GM18907 (cell line): ENCODE results near the gene TNS1.

Experiments
- ATAC-seq: cut with Tn5 transposase; IDR thresholded peaks from one replicate; pipeline ENCODE4 v1.9.1; 2021; ENCODE audit warnings: mild to moderate bottlenecking, moderate library complexity; ENCODE audit not compliant: unreplicated experiment

The TNS1 gene

DNA sequence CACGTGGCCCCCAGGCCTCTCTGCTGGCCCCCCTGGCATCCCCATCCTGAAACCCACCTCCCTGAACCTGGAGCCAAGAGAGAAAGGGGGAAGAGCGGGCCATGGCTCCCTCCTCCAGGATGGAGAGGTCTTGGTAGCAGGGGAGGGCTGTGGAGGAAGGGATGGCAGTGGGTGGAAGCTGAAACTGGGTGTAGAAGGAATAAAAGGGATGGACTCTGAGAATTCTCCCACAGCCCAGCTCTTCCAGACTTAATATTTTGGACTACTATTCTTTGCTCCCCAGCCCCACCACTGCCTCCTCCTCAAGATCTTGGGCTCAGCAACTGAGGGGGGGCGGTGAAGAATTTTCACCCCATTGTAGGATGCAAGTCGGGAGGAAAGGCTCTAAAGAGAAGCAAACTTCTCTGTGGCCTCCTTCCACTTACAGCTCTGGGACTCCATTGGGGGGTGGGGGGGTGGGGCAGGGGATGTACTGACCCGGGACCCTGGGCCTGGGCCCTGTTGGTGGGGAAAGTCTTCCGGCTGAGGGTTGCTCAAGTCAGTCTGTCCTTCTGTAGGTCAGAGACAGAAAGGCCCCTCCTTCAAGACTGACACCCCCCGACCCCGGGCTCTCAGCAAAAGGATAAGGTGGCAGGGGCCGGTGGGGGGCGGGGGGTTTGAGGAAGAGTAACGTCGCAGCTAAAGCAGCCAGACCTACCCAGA is 501 bp downstream of the TNS1 start:
- ATAC-seq = no peak

DNA sequence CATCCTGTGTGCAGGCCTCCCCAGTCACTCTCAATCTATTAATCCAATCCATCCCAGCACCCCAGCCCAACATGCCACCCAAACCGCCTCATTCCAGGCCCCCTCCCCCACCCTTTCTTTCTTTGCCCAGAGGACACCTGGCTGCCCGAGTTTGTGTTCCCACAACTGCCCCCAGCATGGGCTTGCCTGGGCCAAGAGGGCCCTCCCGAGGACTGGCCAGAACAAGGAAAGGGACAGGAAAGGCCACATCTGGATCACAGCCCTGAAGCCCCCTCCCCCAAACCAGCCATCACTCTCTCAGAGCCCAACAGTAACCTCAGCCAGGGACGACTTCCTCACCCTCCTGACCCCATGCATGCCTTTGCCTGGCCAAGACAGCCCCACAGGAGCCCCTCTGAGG is 1.2 kb downstream of the TNS1 start:
- ATAC-seq = no peak

DNA sequence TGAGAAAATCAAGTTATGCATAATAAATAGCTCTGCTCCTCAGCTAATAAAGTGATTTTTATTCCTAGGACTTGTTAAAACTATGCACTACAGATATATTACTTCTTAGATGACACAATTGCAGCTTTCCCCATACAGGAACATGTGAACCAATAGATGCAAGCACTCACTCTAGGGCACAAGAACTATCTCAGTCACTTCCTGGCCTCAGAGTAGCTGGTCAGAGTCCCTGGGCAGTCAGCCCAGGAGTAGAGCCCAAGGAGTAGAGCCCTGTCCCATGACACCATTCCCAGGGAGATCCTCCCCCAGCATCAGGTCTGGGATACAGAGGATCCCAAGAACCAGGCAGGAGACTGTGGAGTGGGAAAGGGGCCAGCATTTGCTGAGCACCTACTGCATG is 2.7 kb downstream of the TNS1 start:
- no peak for ATAC-seq

DNA sequence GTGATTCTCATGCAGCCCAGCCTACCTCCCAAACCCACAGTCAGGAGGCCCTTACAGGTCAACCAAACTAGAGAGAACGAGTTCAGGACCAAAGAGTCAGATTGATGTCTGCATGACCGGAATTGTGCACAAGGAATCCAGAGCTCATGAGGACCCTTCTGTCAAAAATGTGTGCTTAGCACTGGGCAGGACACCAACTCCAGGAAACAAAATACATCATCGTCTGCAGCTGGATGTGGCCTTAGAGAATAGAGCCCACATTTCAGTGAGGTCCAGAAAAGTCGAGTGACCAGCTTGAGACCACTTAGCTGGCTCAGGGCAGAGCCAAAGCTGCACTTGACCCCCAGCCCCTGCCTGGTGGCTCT is 3.2 kb downstream of the TNS1 start:
- no peak for ATAC-seq

DNA sequence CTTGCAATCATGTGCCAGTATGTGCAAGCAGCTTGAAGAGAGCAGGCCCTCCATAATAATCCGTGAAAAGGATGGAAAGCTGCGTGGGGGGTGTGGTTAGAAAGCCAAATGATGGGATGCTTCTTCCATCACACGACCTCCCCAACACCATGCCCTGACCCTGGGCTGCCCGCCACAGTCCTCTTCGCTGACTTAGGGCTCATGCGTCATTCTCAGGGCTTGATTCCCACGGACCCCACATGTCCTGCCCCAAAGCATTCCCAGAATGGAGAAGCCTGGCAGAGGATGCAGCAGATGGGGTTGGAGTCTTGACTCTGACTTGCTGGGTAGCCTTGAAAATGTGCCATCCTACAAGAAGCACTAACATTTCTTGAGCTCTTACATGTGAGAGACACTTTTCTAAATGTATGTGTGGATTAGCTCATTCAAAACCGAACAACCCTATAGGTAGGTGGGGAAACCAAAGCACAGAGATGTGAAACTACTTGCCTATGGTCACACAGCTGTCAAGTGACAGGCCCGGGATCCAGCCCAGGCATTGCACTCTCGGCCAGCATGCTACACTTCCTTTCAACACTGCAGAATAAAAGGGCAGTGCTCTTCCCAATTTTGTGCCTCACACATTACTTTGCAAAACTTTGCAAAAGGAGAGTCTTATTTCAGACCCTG is 3.7 kb downstream of the TNS1 start:
- ATAC-seq = no peak

DNA sequence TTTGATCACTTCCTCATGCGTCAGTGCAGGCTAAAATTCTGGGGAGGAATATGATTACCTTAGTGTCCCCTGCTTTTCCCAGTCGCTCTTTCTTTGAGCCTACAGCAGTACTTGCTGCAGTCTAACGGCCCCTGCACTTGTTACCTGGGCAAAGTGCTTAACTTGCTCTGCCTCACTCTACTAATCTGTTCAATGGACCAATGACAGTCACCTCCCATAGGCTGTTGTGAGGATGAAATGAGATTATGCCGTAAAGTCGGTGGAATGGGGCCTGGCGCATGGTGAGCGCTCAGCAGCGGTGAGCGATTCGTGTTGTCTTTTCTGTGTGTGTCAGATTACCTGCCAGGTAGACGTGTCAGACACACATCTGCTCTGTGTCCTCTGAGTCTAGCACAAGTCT is 5.3 kb downstream of the TNS1 start:
- no peak for ATAC-seq

DNA sequence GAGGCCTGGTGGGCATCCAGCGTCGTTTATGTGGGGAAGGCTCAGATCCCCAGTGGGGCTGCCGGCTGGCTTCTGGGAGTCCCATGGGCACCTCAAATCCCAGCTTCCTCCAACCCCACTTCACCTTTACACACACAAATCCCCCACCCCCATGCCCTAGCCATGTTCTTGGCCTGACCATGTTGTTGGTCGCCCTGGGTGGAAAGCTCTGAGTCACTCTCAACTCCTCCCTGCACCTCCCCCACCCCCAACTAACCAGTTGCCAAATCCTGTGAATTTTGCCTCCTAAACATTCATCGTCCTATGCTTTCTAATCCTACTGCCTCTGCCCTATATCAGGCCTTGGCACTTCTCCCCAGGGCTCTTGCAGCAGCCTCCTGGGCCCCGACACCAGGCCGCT is 6.4 kb downstream of the TNS1 start:
- ATAC-seq = no peak

DNA sequence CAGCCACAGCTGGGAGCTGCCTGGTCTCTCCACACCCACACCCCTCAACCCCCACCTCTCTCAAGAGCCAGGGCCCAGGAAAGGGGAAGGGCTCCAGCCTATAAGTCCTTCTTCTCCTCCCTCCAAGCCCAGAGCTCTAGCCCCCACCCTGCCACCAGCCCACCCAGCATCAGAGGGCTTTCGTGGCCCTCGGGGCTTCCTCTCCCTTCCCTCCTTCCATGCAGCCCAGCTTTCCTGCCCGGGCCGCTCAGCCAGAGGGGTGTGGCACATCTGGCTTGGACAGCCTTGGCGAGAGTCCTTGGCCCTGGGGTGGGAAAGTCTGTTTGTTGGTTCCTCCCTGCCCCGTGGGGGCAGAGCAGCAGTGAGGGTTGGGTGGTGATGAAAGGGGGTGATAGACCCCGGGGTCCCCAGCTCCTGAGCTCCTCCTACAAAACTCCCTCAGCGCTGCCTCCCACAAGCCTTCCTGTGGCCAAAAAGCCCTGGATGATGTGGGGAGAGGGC is 7.0 kb downstream of the TNS1 start:
- ATAC-seq = no peak

DNA sequence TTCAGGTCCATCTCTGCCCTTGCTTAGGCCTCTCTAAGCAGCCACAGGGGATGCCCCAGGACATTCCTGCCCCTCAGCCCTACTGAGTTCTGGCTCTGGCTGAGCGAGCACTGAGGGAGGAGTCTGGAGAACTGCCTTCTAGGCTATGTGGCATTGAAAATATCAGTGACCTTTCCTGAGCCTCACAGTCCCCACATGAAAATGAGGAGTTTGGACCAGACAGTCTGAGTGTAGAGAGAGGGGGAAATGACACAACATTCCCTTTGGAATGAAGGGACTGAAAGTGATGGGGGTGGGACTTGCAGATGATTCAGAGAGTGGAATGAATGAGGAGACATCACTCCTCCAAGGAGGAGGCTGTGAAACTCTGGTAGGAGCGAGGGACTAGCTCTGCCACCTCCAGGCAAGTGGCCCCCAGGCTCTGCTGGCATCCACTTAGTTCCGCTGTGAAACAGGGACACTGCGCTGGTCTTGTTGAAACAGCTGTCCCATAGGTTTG is 8.0 kb downstream of the TNS1 start:
- ATAC-seq = no peak

DNA sequence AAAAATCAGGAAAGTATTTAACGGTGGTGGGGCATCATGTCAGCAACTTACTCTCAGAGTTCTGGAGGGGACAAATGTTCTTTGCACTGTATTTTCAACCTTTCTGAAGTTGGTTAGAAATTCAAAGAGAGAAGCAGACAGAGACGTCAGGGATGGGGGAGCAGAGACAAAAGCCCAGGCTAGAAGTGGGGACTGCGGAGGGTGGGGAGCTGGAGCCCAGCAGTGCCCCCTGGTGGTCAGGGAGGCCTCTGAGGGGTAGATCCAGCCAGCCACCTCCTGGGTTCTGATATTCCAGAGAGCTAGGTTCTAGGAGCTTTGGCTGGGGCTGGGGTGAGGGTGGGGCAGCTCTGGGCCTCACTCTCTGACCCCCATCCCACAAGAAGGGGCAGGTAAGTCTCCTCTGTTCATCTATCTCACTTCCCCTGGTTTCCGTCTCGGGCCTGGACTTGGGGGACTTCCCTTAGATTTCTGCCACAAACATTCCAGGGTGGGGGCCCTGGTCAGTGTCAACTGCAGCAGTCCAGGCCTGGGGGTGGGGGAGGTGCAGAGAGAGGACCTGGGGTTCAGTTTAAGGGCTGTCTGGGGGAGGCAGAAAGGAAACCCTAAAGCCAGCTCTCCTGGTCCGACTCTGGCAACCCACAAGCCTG is 8.9 kb downstream of the TNS1 start:
- ATAC-seq = no peak

DNA sequence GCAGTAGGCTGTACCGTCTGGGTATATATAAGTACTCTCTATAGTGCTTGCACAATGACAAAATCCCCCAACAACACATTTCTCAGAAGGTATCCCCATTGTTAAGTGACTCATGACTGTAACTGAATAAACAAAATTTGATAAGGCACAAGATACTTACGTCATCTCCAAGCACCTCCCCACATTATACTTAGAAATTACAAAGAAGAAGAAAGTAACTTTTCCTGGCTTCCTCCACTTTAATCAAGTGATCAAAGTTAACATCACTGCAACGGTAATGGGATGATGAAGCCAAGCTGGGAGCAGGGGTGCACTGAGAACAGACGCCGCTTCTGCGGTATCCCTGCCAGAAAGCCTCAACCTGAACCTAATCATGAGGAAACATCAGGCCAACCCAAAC is 9.7 kb downstream of the TNS1 start:
- no peak for ATAC-seq

DNA sequence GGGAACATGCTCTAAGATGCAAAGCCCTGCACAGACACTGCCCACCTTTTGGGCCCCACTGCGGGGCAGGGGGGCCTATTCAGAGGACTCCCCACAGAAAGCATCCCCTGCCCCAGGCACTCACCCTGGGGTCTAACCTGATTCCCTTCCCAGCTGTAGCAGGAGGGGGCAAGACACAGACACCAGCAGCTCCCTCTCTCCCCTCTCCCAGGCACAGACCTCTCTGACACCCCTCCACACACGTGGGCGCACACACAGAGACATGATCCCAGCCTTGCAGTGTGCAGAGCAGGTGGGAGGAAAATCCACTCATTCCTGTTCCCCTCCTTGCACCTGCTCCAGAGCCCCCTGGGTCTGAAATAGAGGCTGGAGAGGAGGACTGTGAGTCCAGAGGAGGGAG is 10.7 kb downstream of the TNS1 start:
- no peak for ATAC-seq

DNA sequence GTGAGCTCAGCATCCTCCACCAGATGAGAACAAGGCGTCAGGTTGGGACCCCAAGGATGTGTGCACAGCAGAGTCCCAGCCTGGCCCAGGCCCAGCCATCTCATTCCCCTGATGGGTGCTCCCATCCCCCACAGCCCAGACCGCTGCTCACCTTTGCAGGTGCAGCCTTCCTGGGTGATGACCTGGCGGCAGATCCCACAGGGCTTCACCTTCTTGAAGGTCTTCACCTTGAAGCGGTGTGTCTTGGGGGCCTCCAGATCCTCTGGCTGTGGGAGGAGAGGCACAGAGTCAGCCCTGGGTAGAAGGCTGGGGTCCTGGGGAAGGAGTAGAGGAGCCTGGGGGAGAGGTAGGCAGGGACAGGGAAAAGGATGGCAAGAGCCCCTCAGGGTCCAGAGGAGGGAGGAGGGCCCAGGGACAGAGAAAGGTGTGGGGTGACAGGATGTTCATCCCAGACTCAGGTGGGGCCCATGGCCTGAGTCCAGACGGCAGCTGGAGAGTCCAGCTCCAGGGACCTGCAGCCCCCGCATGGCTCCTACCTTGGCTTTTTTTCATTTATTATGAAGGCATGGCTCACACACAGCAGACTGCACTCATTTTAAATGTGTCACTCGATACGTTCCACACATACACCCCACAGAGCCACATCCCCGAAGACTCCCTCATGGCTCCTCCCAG is 11.9 kb downstream of the TNS1 start:
- ATAC-seq = no peak

DNA sequence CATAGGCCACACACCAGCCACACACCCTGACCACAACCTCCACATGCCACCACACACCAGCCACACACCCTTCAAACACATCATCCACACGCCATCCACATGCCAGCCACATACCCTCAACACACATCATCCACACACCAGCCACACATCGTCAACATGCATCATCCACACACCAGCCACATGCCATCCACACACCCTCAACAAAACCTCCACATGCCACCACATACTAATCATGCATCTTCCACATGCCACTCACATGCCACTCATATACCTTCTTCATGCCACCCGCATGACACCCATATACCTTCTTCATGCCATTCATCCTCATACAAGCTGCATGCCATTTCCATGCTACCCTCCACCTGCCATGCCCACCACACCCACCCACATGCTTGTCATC is 12.4 kb downstream of the TNS1 start:
- ATAC-seq = no peak

DNA sequence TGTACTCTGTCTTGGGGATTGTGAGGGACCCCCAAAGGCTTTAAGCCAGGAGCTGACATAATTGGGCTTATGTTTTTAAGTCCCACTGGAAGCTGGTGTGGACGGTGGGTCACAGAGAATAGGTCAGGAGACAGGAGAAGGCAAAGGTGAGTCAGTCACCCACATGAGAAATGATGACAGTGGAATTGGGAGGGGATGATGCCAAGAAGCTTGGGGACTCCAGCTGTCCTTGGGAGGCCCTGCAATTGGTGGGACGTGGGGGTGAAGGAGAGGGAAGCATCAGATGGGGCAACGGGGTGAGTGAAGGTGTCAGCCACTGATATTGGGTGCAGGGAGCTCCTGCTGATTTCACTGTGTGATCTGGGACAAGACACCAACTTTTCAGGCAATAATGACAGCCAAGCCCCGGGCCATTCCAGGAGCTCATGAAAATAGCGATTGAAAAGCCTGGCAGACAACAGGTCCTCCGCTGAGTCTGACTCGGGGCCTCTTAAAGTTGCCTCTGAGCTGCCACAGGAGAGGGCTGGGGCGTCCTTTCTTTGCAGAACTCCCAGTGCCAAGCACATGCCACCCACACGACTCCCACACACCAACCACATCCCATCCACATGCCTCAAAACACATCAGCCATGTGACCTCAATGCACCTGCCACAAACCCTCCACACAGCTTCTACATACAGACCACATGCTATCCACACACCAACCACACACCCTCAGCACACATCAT is 13.4 kb downstream of the TNS1 start:
- ATAC-seq = no peak

DNA sequence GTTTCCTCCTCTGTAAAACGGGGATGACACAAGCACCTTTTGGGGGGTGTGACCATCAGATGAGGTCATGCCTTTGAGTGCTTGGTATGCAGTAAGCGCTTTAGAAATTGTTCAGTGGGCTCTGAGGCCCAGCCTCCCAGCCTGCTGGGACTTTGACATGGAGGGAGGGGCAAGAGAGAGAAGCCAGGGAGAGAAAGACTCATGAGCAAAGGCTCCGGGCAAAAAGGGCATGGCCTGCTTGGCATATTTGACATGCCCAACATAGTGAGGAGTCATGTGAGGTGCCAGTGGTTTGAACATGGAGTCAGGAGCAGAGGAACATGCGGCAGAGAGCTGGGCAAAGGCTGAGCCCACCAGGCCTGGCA is 14.0 kb downstream of the TNS1 start:
- peak; percentile 10 for ATAC-seq

DNA sequence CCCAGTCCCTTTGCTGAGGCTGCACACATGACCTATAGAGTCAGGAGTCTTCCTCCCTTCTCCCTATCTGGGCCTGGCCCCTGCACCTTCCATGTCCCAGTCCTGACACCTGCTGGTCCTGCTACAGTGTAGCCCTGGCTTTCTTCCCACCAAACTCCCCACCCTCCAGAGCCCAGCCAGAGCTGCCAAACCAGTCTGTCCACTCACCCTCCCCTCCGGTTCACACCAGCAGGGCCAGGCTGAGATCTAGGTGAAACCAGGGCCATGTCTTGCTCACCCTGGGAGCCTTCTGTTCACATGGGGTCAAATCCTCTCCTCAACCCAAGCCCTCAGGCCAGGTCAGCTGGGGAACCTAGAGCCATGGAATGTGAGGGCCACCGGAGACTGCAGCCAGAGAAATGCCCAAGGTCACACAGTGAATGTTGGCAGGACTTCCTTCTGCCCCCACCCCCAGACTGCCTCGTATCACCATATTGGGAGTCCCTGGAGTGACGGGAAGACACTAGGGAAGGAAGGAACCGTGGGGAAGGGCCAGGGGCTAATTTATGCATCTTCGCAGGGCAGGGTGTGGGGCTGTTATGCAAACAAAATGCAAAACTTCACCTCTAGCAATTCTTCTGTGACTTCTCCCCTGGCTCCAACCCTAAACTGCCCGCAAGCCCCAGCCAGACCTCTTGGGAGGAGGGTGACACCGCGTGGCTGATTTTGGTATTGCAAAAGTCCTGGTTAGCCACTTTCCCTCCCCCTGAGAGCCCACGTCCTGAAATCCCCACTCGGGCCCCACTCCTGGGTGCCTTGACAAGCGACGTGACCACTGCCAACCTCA is 14.6 kb downstream of the TNS1 start:
- peak; percentile 51 for ATAC-seq

DNA sequence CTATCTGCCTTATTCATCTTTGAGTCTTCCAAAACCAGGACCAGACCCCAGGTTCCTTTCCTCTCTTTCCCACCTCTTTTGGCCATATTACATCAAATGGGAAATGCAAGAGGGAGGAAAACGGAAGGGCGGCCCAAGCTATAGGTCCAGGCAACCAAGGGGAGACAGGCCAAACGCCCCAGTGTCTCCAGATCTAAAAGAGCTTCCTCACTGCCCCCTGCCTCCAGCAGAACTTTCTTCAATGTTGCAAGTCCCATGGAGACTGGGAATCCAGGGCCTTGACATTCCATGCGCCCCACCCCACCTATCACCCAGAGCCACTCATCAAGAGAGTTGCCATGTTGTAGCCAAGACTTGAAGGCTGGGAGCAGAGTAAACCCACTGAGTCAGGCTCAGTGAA is 15.4 kb downstream of the TNS1 start:
- ATAC-seq = no peak

DNA sequence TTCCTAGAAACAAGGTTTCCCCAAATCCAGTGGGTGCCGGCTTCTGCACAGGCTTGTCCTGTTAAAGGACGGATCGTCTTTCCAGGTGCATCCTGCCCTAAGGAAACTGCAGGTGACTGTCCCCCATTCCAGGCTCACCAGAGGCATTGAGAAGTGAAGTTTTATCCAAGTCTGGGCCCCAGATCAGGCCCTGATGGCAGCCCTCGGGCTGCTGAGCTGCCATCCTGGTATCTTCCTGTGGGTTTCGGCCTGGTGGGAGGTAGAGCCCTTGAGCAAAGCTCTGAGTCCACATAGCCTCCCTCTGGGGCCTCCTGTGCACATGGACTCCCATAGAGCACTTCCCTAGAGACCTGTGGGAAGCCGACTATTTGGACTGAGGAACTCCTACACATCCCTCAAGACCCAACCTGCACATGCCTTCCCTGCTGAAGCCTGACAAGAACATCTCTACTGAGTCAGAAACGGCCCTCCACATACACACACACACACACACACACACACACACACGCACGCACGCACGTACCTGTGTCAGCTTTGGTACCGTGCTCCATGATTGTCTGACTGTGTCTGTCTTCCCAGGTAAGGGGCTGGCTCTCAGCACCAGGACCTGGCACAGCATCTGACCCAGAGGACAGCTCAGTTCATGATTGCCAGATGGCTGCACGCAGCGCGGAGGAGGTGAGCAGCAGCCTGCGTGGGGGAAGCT is 16.4 kb downstream of the TNS1 start:
- ATAC-seq = no peak
